Breast epithelium (tissue), 4 donors: Measurements from ENCODE around the gene FHL5. TPM values are rescaled to one million over a fixed set of nuclear protein-coding genes. Genes with fewer than 3 reads are reported as not detected.

Experiments used
- DNase-seq, 2 donors: peaks; one replicate each; pipeline ENCODE4 v3.0.0-alpha.2; 2019; ENCODE audit warnings: low spot score in 2 of 2
- H3K27ac ChIP-seq, 2 donors: fragments of 200-600 bp; sonication (generic) in 1 of 2; one replicate each; pipeline ENCODE4 v1.5.1; 2016 to 2019; ENCODE audit warnings: mild to moderate bottlenecking in 1 of 2
- H3K27me3 ChIP-seq, 2 donors: fragments of 200-600 bp; sonication (generic) in 1 of 2; one replicate each; pipeline versions ENCODE4 v1.5.1 to v1.6.0; 2017 to 2019; ENCODE audit warnings: control low read depth in 1 of 2, mild to moderate bottlenecking in 1 of 2
- H3K36me3 ChIP-seq: fragments of 200-600 bp; one replicate; pipeline ENCODE4 v1.5.1; 2019
- H3K4me1 ChIP-seq, 2 donors: fragments of 200-600 bp; sonication (generic); one replicate each; pipeline ENCODE4 v1.5.1; 2016 to 2019; ENCODE audit warnings: control low read depth in 1 of 2
- H3K4me3 ChIP-seq, 3 donors: fragments of 200-600 bp; sonication (generic); 1 replicate in 2 of 3; 2 replicates in 1 of 3; pipeline ENCODE4 v1.5.1; 2016 to 2019; ENCODE audit warnings: mild to moderate bottlenecking in 3 of 3, moderate library complexity in 2 of 3
- H3K9me3 ChIP-seq, 2 donors: fragments of 200-600 bp; sonication (generic) in 1 of 2; one replicate each; pipeline ENCODE4 v1.5.1; 2016 to 2019; ENCODE audit warnings: control low read depth in 1 of 2
- CTCF ChIP-seq, 3 donors: fragments of 450-650 bp; IDR thresholded peaks; one replicate each; pipeline ENCODE4 v1.5.1; 2016 to 2017; ENCODE audit warnings: antibody characterized with exemption in 3 of 3, mild to moderate bottlenecking in 3 of 3, moderate library complexity in 3 of 3
- POLR2A ChIP-seq: fragments of 450-650 bp; IDR thresholded peaks from one replicate; pipeline ENCODE4 v1.6.1; 2016; ENCODE audit warnings: antibody characterized with exemption, mild to moderate bottlenecking, moderate library complexity
- POLR2AphosphoS5 ChIP-seq, 3 donors: sonication (generic); formaldehyde crosslinking; IDR thresholded peaks; one replicate each; pipeline ENCODE4 v1.6.1; 2017; ENCODE audit warnings: antibody characterized with exemption in 3 of 3
- intact Hi-C: fragments of 100-400 bp; cut with DNase I; formaldehyde crosslinking; loops from one replicate; pipeline ENCODE4 v1.15.1; 2023; ENCODE audit warnings: low total_unique reads
- total RNA-seq, 3 donors: library from RNA; depleted of rRNA; stranded (reverse); fragments of >200 nt; gene quantifications; one replicate each; pipeline ENCODE4 v1.1.0, GENCODE V29; 2016

FHL5 gene
- total RNA-seq, 3 donors from 2014 or later = 12.9 to 45.2 (median 25.0) TPM

DNA sequence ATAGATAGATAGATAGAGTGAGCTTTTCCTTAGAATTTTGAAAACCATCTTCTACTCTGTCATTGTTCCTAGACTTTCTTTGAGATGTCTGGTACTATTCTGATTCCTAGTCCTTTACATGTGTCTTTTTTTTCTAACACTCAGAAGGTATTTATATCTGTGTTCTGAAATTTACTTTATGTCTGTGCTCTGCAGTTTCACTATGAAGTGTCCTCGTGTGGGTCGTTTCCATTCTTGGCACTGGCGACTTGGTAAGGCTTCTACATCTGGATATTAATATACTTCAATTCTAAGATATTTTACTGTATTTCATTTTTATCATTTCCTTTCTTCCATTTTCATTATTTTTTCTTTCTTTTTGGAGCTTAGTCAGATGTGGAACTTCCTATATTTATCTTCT, 87.0 kb downstream of the FHL5 start:
- intact Hi-C loops = no loop called here
- Histone ChIP-seq H3K27ac (no peak overlapping the region), H3K36me3 (no peaks in the 10 kb centered on the region), H3K4me1 (no peaks in the 10 kb centered on the region), H3K27me3 (no peaks in the 10 kb centered on the region), H3K4me3 (no peak overlapping the region), H3K9me3 (no peaks in the 10 kb centered on the region)
- no peak for TF ChIP-seq CTCF (IDR thresholded peaks at IDR 0.05)
- DNase-seq = no peak

DNA sequence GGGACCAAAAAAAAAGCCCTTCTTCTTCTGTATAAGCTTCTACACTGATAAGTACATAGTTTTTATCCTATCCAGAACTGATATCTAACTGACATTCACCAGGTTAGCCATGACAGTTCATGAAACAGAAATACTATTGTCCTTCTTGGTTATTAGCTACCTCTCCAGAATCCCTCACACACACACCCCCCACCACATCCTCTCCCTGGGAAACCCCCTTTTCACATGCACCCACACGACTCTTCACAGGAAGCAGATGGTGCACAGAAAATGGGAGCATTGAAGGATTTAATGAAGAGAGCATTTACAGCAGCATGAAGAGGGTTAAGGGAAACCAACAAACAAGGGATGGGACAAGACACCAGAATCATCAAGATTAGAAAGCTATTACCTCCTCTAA, 88.9 kb downstream of the FHL5 start:
- Histone ChIP-seq H3K4me1 (no peaks in the 10 kb centered on the region), H3K9me3 (no peaks in the 10 kb centered on the region), H3K27me3 (no peaks in the 10 kb centered on the region), H3K27ac (no peak overlapping the region), H3K4me3 (no peak overlapping the region), H3K36me3 (no peaks in the 10 kb centered on the region)
- DNase-seq = no peak
- intact Hi-C loops = no loop called here
- TF ChIP-seq POLR2A (no peak), CTCF (IDR thresholded peaks at IDR 0.05) (no peak), POLR2AphosphoS5 (IDR thresholded peaks at IDR 0.05) (no peak)

GRCh38 chr6:96652552-96652951, 89.6 kb downstream of the FHL5 start:
- H3K4me1 ChIP-seq = no peaks in the 10 kb centered on the region
- no peaks in the 10 kb centered on the region for H3K27me3 ChIP-seq
- H3K27ac ChIP-seq = no peak overlapping the region
- intact Hi-C loops = no loop called here
- no peaks in the 10 kb centered on the region for H3K36me3 ChIP-seq
- TF ChIP-seq CTCF (IDR thresholded peaks at IDR 0.05) = no peak
- TF ChIP-seq POLR2AphosphoS5 (IDR thresholded peaks at IDR 0.05) = no peak
- no peak for TF ChIP-seq POLR2A
- H3K9me3 ChIP-seq = no peaks in the 10 kb centered on the region
- H3K4me3 ChIP-seq = no peak overlapping the region
- no peak for DNase-seq

DNA sequence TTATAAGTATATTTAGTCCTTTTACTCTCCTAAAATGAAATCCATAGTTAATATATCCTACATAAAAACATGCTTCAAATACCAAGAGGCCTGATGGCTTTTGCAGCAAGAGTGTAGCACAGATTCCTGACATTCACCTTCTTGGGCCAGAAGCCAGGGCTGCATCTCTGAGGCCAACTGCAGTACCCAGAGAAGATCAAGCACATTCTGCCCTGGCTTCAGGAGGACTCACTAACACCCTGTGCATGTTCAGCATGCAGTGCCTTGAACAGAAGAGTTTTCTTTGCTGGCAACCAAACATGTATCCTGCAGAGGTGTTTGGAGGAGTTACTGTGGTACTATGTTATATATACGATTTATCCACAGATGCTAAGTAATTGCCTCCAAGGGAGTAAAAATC, 90.3 kb downstream of the FHL5 start:
- intact Hi-C loops = no loop called here
- Histone ChIP-seq H3K4me1 (no peaks in the 10 kb centered on the region), H3K27ac (no peak overlapping the region), H3K9me3 (no peaks in the 10 kb centered on the region), H3K36me3 (no peaks in the 10 kb centered on the region), H3K4me3 (no peak overlapping the region), H3K27me3 (no peaks in the 10 kb centered on the region)
- TF ChIP-seq POLR2A (no peak), CTCF (IDR thresholded peaks at IDR 0.05) (no peak), POLR2AphosphoS5 (IDR thresholded peaks at IDR 0.05) (no peak)
- no peak for DNase-seq

DNA sequence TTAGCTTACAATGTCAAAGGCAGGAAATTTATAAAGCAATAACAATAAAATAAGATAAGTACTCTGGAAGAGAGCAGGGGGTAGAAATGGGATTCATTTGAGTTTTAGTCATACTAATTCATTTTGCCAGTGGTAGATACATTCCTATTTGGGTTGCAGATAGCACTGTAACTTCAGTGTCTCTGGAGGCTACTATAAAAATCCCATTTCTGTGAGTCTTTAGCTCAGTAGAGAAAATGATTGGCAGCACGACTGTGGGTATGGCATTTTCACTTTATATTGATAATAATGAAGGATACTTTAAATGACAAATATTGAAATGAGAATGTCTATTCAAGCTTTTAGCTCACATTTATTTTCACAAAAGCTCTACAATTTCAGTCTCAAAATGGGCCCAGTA, 93.6 kb downstream of the FHL5 start:
- H3K9me3 ChIP-seq = no peaks in the 10 kb centered on the region
- no peaks in the 10 kb centered on the region for H3K27me3 ChIP-seq
- no peak for TF ChIP-seq CTCF (IDR thresholded peaks at IDR 0.05)
- TF ChIP-seq POLR2A = no peak
- TF ChIP-seq POLR2AphosphoS5 (IDR thresholded peaks at IDR 0.05) = no peak
- no peaks in the 10 kb centered on the region for H3K4me1 ChIP-seq
- no peak overlapping the region for H3K4me3 ChIP-seq
- H3K27ac ChIP-seq = no peak overlapping the region
- no peak for DNase-seq
- no peaks in the 10 kb centered on the region for H3K36me3 ChIP-seq
- intact Hi-C loops = no loop called here
